Motor neuron (in vitro differentiated cells): ENCODE results near the gene ASB10. TPM values are rescaled to one million over a fixed set of nuclear protein-coding genes. Genes with fewer than 3 reads are reported as not detected.
A peak's percentile ranks its signal among the peaks of the same experiment; 100 is the strongest.

ENCODE experiments used
- ATAC-seq, 8 experiments: fragments of 200-7000 bp; cut with Tn5 transposase; replicated peaks in 6 of 8; 2 replicates each; pipeline ENCODE4 v1.8.0; 2021; ENCODE audit warnings: mild to moderate bottlenecking in 8 of 8, moderate library complexity in 8 of 8
- H3K27ac ChIP-seq, 2 donors: fragments of 250-450 bp; sonication (Bioruptor Pico); 2 replicates each; pipeline ENCODE4 v1.9.0; 2021; ENCODE audit warnings: antibody characterized with exemption in 2 of 2, mild to moderate bottlenecking in 2 of 2, moderate library complexity in 1 of 2
- H3K4me1 ChIP-seq, 2 donors: fragments of 250-450 bp; sonication (Bioruptor Pico); replicated peaks in 1 of 2; 2 replicates each; pipeline ENCODE4 v1.6.1; 2021; ENCODE audit warnings: antibody characterized with exemption in 2 of 2, mild to moderate bottlenecking in 2 of 2, moderate library complexity in 1 of 2
- H3K4me3 ChIP-seq, 5 donors: fragments of 250-450 bp; sonication (Bioruptor Pico); 2 replicates each; pipeline ENCODE4 v1.9.0; 2021; ENCODE audit warnings: antibody characterized with exemption in 5 of 5, mild to moderate bottlenecking in 5 of 5, moderate library complexity in 4 of 5
- WGBS, 10 experiments: fragments of 450-650 bp; shearing (Covaris generic); methylation state at CpG; one replicate each; pipeline ENCODE4 v1.0.0; 2022; 5-methylcytosine and 5-hydroxymethylcytosine counted together
- in situ Hi-C, 9 experiments: fragments of 400-800 bp; cut with MboI; loops; one replicate each; pipeline ENCODE4 v1.15.0; 2021; ENCODE audit warnings: low sequenced_read_pairs in 9 of 9, low pct_unique_long_range_greater_than_20kb in 2 of 9; ENCODE audit not compliant: unreplicated experiment in 9 of 9
- total RNA-seq, 8 experiments: library from RNA; unstranded; fragments of 300-600 nt; gene quantifications; 2 replicates each; pipeline versions ENCODE4 v1.2.3 to v1.2.4, GENCODE V29; 2022

Gene ASB10
- total RNA-seq, 8 experiments from 2014 or later = 0.33 to 0.56 TPM; not detected in 6

GRCh38 chr7:151132461-151133205 is 54.4 kb downstream of the ASB10 start:
- H3K4me3 ChIP-seq = no peak overlapping the region
- ATAC-seq = no peak
- peaks cover 10% of the 10 kb centered on the region in 2 donors for H3K4me1 ChIP-seq
- in situ Hi-C loops = no loop called here
- H3K27ac ChIP-seq = no peak overlapping the region
- 93 to 100% (median 100%) methylated on average over 1 to 5 of the region's 21 CpGs; no CpG with 5 or more reads in 3 of the 10 experiments for WGBS, 10 experiments

- ATAC-seq = peak in 3 of 8 experiments; percentile 33 to 36 (median 35)
- no peak overlapping the region for H3K27ac ChIP-seq
- peaks cover 11 to 17% of the 10 kb centered on the region in 2 donors for H3K4me1 ChIP-seq
- 20 to 100% (median 73%) methylated on average over 1 to 9 of the region's 19 CpGs; no CpG with 5 or more reads in 5 of the 10 experiments for WGBS, 10 experiments
- H3K4me3 ChIP-seq = no peak overlapping the region
- in situ Hi-C loops = no loop called here
Observed at GRCh38 chr7:151131592-151132293, 55.3 kb downstream of the ASB10 start.

- Histone ChIP-seq H3K4me1 (peaks cover 12 to 22% of the 10 kb centered on the region in 2 donors), H3K27ac (no peak overlapping the region), H3K4me3 (no peak overlapping the region)
- WGBS, 10 experiments = 43 to 82% (median 53%) methylated on average over 4 to 12 of the region's 13 CpGs; no CpG with 5 or more reads in 6 of the 10 experiments
- in situ Hi-C loops = no loop called here
- peak in 1 of 8 experiments; percentile 40 for ATAC-seq
Observed at GRCh38 chr7:151131224-151131591, 55.8 kb downstream of the ASB10 start.

- in situ Hi-C loops = no loop called here
- WGBS, 10 experiments = 70 to 76% methylated on average over 2 to 5 of the region's 17 CpGs; no CpG with 5 or more reads in 8 of the 10 experiments
- no peak overlapping the region for H3K27ac ChIP-seq
- ATAC-seq = no peak
- H3K4me1 ChIP-seq = peaks cover 12 to 25% of the 10 kb centered on the region in 2 donors
- no peak overlapping the region for H3K4me3 ChIP-seq
Observed at GRCh38 chr7:151130741-151131157, 56.3 kb downstream of the ASB10 start.

GRCh38 chr7:151129960-151130591 is 57.0 kb downstream of the ASB10 start:
- Histone ChIP-seq H3K4me3 (no peak overlapping the region), H3K4me1 (peaks cover 14 to 31% of the 10 kb centered on the region in 2 donors), H3K27ac (no peak overlapping the region)
- in situ Hi-C loops = loop anchor here in 1 of 9 experiments (10.0 kb wide), 1 partner anchor 45 kb away; no protein-coding TSS in a partner anchor
- no peak for ATAC-seq
- 80 to 100% (median 88%) methylated on average over 1 to 5 of the region's 9 CpGs; no CpG with 5 or more reads in 7 of the 10 experiments for WGBS, 10 experiments

GRCh38 chr7:151129117-151129959 is 57.7 kb downstream of the ASB10 start:
- 76 to 100% (median 90%) methylated on average over 1 to 5 of the region's 28 CpGs; no CpG with 5 or more reads in 6 of the 10 experiments for WGBS, 10 experiments
- H3K27ac ChIP-seq = no peak overlapping the region
- no peak overlapping the region for H3K4me3 ChIP-seq
- ATAC-seq = no peak
- H3K4me1 ChIP-seq = peaks cover 14 to 31% of the 10 kb centered on the region in 2 donors
- in situ Hi-C loops = loop anchor here in 1 of 9 experiments (10.0 kb wide), 1 partner anchor 45 kb away; no protein-coding TSS in a partner anchor

GRCh38 chr7:151128716-151129115 is 58.3 kb downstream of the ASB10 start:
- H3K27ac ChIP-seq = no peak overlapping the region
- in situ Hi-C loops = loop anchor here in 1 of 9 experiments (10.0 kb wide), 1 partner anchor 46 kb away; no protein-coding TSS in a partner anchor
- WGBS, 10 experiments = no CpG with 5 or more reads among the region's 8 CpGs
- H3K4me1 ChIP-seq = peaks cover 14 to 31% of the 10 kb centered on the region in 2 donors
- H3K4me3 ChIP-seq = no peak overlapping the region
- no peak for ATAC-seq

GRCh38 chr7:151128144-151128543 is 58.9 kb downstream of the ASB10 start:
- WGBS, 10 experiments = 40 to 100% (median 60%) methylated on average over 2 to 3 of the region's 14 CpGs; no CpG with 5 or more reads in 7 of the 10 experiments
- no peak for ATAC-seq
- Histone ChIP-seq H3K27ac (no peak overlapping the region), H3K4me1 (peaks cover 14 to 31% of the 10 kb centered on the region in 2 donors), H3K4me3 (no peak overlapping the region)
- in situ Hi-C loops = loop anchor here in 1 of 9 experiments (10.0 kb wide), 1 partner anchor 47 kb away; no protein-coding TSS in a partner anchor

- 50 to 100% (median 80%) methylated on average over 1 to 5 of the region's 19 CpGs; no CpG with 5 or more reads in 5 of the 10 experiments for WGBS, 10 experiments
- peak overlapping the region in 2 of 5 donors; percentile 20 to 33 for H3K4me3 ChIP-seq
- peak in 2 of 8 experiments; percentile 0 to 10 for ATAC-seq
- peaks cover 14 to 26% of the 10 kb centered on the region in 2 donors for H3K4me1 ChIP-seq
- H3K27ac ChIP-seq = peak overlapping the region in 1 of 2 donors; percentile 58
- in situ Hi-C loops = loop anchor here in 1 of 9 experiments (10.0 kb wide), 1 partner anchor 48 kb away; no protein-coding TSS in a partner anchor
Observed at GRCh38 chr7:151126491-151127137, 60.4 kb downstream of the ASB10 start.

- no CpG with 5 or more reads among the region's 58 CpGs for WGBS, 10 experiments
- in situ Hi-C loops = loop anchor here in 1 of 9 experiments (10.0 kb wide), 1 partner anchor 49 kb away; no protein-coding TSS in a partner anchor
- Histone ChIP-seq H3K4me3 (peak overlapping the region; percentile 5 to 33 (median 20)), H3K4me1 (peaks cover 14 to 21% of the 10 kb centered on the region in 2 donors), H3K27ac (peak overlapping the region; percentile 34 to 58)
- ATAC-seq = peak; percentile 61 to 83 (median 76)
Observed at GRCh38 chr7:151125846-151126481, 61.1 kb downstream of the ASB10 start.
